HG03135 (cell line): Measurements from ENCODE around the gene GZMB.
A peak's percentile ranks its signal among the peaks of the same experiment; 100 is the strongest.
"Not testable (repeated sequence)": the region's sequence is repeated elsewhere in the genome, so short reads cannot be mapped to it uniquely, and the experiment has no call there.

Experiments used
- ATAC-seq: cut with Tn5 transposase; IDR thresholded peaks from one replicate; pipeline ENCODE4 v1.9.1; 2021; ENCODE audit warnings: mild to moderate bottlenecking, moderate library complexity; ENCODE audit not compliant: unreplicated experiment

GZMB gene, protein sequence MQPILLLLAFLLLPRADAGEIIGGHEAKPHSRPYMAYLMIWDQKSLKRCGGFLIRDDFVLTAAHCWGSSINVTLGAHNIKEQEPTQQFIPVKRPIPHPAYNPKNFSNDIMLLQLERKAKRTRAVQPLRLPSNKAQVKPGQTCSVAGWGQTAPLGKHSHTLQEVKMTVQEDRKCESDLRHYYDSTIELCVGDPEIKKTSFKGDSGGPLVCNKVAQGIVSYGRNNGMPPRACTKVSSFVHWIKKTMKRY

GRCh38 chr14:24634158-24634557 is at the start of gene GZMB:
TSS of gene GZMB (minus strand) at chr14:24634190. CDS start at chr14:24634160, 30 bp downstream.
- no peak for ATAC-seq

DNA sequence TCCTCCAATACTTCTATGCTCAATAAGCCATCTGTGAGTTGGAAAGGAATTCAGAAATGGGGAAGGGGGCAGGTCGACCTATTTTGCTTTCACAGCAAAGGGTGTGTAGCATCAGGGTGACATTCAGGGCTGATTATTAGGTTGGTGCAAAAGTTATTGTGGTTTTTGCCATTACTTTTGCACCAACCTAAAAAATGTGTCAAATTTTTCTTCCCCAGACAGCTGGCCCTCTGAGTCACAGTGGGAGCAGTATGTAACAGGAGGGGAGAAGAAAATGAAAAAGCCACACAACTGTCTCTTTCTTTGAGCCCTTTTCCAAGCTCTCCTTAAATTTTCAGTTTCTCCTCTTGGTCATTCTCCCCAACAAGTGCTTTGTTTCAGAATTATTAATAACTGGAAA is 47.1 kb upstream of the GZMB start:
- ATAC-seq: no peak

GRCh38 chr14:24680516-24680915 is 46.5 kb upstream of the GZMB start:
- ATAC-seq: no peak

- no peak for ATAC-seq
Measured at GRCh38 chr14:24679248-24679961, 45.4 kb upstream of the GZMB start.

DNA sequence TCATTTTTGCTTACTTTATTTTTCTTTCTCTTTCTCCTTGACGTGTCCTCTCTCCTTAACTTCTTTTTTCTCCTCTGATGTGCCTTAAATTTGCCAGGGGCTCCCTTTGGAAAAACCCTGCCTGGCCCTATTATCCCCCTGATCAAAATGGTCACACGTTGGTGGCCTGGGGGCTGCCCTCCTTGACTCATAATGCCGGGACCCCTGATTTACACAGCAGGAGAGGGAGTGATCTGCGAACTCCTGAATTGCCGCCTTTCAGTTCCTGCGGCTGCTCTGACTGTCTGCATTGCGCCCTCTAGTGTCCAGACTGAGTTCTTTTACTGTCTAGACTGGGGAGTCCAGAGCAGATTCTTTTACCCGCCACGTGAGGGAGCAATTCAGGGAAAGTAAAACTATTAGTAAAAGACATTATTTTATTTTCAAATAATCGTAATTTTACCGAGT is 44.8 kb upstream of the GZMB start:
- ATAC-seq: peak; percentile 76

DNA sequence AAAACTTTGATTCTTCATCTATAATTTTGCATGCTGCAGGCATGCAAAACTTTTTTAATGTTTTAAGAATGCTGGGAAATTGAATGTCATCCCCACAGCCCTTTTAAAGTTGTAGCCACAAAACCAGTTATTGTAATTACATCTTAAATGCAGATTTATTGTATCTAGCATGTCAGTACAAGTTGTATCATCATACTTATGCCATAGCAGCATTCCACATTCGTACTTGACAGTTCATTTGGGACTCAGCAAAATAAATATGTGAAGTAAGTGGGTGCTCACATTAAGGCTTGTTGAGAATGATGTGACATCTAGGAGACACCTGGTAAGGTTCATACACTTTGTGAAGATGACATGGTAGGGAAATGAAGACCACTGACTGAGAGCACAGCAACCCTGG is 44.0 kb upstream of the GZMB start:
- ATAC-seq: no peak

DNA sequence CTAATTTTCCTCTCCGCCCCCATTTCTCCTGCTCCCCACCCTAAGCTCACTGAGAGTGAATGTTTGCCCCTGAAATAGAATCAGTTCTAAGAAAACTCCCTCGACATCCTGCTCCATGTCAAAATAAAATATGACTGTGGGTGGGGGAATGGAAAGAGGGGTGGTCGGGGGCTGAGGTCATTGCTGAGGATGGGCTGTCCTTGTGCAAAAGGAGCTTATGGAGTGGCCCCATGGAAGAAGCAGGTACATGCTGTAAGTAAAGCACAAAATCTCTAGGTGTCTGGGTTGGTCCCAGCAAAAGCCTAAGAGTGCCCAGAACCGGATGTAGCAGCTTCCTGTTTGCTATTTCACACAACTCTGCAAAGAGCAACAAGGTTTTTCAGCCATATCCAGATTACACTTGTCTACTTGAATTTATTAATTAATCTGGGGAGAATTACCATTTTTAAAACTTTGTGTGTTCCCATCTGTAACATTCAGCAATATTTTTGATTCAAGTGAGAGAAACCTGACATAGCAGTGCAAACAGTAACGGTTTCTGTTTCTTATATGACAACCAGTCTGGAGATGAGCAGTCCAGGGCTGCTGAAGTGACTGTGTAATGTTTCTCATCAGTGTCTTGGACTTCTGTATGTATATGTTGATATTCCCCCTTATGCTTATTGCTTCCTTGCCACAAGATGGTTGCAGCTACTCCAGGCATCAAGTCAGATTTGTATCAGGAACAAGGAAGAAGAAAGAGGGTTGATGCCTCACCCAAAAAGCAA is 40.4 kb upstream of the GZMB start:
- ATAC-seq: peak; percentile 51

- peak; percentile 58 for ATAC-seq
Measured at GRCh38 chr14:24673534-24674203, 39.7 kb upstream of the GZMB start.

DNA sequence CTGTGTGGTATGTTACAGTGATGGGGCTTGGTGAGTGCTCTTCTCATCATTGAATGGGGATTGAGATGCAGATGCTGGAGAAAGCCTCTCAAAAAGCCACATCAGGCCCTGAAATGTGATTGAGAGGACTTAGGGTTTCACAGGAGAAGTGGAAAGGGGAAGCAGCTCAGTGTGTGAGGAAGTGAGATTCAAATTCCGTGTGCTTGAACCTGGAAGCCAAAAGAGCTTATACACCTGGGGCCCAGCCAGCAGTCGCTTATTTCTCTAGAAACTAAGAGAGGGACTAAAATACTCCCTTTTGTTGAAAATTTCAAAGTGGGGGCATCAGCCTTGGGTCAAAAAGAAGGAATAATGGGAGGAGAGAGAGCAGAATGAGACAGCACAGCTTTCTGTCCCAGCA is 39.1 kb upstream of the GZMB start:
- peak; percentile 61 for ATAC-seq

DNA sequence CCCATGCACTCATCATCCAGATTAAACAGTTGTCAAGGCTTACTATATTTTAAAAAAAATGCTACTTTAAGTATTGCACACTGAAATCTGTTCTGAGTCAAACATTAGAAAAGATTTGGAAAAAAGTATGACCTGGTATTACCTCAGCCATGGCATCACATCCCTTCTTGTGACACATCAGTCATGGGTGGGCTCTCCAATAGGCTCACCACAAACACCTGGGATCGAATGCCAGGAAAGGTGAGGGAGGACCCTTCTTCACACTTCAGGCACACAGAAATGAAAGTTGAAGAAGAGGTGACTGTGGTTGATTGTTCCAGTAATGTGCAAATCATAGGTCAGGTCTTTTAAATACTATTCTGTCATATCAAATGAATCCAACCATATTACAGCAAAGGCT is 36.6 kb upstream of the GZMB start:
- ATAC-seq: no peak

DNA sequence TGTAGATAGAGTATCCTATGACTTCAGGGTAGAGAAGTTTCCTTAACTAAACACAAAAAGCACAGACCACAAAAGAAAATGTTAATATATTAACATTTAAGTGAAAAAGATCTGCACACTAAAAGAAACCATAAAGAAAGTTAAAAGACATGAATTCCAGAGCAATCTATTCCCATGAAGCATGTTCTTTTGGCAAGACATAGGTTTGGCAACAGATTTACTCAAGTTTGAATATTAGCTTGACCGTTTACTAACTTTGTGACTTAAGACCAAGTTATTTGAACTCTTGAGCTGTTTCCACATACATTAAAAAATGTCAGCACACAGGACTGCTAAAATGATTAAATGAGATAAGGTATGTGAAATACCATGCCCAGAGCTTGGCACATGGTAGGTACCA is 35.7 kb upstream of the GZMB start:
- ATAC-seq: no peak

- ATAC-seq: peak; percentile 89
Measured at GRCh38 chr14:24665440-24665991, 31.5 kb upstream of the GZMB start.

DNA sequence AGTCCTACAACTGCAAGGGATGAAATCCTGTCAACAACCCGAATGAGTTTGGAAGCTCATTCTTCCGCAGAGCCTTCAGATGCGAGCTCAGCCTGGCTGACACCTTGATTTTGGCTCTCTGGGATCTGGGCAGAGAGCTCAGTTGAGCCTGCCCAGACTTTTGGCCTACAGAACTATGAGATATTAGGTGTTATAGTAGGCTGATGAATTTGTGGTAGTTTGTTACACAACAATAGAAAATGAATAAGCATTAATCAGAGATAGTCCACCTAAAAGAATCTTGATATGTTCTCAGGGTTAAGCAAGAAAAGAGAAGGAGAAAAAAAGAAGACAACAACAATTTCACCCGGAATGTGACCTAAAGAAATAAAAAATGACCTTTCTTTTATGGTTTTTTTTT is 30.4 kb upstream of the GZMB start:
- no peak for ATAC-seq

DNA sequence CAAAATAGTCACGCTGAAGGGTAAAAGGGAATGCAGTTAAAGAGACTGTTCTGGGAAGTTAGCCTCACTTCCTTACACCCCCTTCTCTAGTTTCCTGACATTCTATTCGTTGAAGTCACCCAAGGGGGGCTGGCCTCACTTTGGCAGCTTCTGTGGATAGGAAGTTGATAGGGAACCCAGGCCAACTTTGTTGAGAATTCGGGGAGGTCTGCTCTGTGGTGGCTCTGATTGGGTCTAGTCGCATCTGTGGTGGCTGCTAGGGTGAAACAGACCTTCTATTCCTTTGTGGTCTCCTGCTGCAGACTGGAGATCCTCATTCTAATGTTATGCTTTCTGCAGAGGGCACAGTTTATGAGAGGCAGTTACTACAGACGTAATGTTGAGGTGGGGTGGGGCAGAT is 28.8 kb upstream of the GZMB start:
- no peak for ATAC-seq

- no peak for ATAC-seq
Measured at GRCh38 chr14:24659916-24660570, 26.1 kb upstream of the GZMB start.

- ATAC-seq: not testable (repeated sequence)
Measured at GRCh38 chr14:24648361-24648760, 14.4 kb upstream of the GZMB start.

DNA sequence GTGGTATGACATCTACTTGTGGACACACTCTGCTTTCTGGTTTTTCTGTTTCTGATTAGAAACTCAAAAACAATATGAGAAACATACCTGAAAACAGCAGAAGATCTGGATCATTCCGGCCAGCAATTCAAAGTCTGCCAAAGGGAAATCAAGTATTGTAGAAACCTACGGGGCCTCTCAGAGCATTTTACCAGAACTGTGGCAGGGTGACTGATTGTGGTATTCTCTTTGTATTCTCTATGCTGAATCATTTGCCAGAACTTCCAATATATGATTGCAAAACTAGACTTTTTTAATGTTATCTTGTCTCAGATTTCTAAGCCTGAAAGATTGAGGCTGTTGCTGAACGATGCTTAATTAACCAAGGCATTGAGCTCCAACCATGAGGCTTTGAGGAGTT is 5.9 kb upstream of the GZMB start:
- ATAC-seq: no peak

DNA sequence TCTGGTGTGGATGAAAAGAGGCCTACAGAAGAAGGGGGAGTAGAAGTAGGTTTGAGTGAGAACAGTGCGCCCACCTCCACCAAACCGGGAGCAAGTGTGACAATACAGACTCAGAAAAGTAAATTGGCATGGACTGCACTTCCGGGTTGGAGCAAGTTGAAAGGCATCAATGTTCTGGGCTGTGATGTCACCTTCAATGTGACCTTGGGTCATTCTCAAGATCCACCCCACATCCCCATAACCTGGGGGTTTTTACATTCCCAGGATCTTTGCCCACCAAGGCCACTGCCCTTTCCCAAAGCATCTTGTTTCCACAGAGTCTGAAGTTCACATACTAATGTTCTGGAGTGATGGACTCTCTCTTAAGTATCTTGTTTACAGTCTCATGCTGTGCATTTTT is 5.3 kb upstream of the GZMB start:
- no peak for ATAC-seq

DNA sequence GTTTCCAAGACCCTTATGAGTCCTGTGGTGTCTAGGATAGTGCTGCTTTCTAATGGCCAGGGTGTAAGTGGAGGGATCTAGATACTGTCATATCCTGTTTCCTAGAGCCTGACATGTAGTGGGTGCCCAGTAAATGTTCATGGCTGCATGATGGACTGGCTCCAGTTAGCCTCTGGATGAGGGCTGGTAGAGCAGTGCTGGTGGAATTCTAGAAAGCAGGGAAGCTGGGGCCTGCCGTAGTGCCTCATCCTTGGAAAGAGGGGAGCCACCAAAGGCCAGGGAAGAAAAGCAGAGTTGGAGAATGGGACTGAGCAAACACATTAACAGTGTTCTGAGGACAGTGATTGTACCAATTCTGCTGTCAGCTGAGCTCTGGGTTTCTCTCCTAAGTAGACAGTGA is 637 bp downstream of the GZMB start:
- no peak for ATAC-seq

DNA sequence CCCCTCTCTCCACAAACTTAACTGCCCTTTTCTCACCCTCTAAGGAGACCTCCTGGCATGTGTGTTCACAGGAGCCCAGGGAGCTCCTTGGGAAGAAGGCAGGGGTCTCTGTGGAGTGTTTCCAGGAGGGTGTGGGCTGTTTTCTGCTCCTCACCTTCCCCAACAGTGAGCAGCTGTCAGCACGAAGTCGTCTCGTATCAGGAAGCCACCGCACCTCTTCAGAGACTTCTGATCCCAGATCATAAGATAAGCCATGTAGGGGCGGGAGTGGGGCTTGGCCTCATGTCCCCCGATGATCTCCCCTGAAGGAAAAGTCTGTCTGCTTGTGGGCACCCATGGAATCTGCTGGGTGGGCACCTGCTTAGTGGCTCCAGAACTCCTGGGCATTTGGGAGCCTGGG is 1.2 kb downstream of the GZMB start:
- ATAC-seq: no peak

DNA sequence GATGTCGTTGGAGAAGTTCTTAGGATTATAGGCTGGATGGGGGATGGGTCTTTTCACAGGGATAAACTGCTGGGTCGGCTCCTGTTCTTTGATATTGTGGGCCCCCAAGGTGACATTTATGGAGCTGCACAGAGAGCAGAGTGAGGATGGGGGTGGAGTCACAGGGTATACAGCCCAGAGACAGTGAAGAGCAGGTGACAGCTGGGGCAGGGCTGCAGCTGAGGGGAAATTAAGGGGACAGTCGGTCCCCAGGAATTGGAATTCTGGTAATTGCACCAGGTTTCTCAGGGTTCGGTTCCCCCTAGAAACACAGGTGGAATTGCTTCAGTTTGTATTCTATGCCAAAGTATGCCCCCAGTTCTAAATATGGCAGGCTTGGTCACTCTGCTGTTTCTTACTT is 1.7 kb downstream of the GZMB start:
- no peak for ATAC-seq
